Activated gamma-delta T cell (primary cell): ENCODE data around the gene VTI1A.

ENCODE experiments used
- DNase-seq: peaks from one replicate; lab custom pipeline; 2025; lab: John Stamatoyannopoulos, UW

The VTI1A gene

GRCh38 chr10:112679392-112679791 is 232.4 kb downstream of the VTI1A start:
- DNase-seq = no peak

- DNase-seq = no peak
Observed at GRCh38 chr10:112680586-112680985, 233.6 kb downstream of the VTI1A start.

- DNase-seq = no peak
Observed at GRCh38 chr10:112687647-112688046, 240.6 kb downstream of the VTI1A start.

- DNase-seq = no peak
Observed at GRCh38 chr10:112689327-112690072, 242.5 kb downstream of the VTI1A start.

- no peak for DNase-seq
Observed at GRCh38 chr10:112695539-112695938, 248.5 kb downstream of the VTI1A start.

DNA sequence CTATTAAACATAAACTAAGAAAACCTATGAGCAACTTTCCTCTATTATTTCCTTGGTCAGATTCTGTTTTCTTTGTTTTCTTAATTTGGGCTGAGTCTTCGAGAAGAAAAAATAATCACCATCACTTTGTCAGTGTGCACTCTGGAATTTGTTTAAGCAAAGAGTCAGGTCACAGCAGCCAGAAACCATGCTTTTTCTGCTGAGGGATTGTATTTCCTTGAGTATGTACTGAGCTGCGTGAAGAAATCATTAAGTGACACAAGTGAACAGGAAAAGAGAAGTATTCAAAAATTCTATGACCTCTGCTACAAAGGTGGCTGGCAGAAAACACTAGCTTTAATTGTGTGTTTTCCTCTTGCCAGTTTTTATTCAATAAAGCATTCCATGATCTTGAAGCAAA is 249.6 kb downstream of the VTI1A start:
- DNase-seq = no peak

GRCh38 chr10:112698133-112698817 is 251.3 kb downstream of the VTI1A start:
- DNase-seq = no peak

DNA sequence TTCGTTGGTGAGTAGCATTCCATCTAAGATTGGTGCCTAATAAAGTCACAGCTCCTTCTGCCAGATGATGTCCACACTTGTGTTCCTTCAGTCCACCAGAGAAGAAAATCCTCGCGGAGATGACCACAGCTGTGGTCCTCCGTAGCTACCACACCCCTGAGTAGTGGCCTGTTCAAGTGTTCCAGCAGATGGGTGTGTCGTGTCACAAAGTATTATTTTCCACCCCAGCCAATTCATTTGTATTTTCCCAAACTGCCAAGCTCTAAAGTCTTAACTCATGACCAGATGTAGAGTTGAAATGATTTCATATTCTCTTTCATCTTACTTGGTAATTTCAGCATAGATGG is 251.8 kb downstream of the VTI1A start:
- DNase-seq = no peak

DNA sequence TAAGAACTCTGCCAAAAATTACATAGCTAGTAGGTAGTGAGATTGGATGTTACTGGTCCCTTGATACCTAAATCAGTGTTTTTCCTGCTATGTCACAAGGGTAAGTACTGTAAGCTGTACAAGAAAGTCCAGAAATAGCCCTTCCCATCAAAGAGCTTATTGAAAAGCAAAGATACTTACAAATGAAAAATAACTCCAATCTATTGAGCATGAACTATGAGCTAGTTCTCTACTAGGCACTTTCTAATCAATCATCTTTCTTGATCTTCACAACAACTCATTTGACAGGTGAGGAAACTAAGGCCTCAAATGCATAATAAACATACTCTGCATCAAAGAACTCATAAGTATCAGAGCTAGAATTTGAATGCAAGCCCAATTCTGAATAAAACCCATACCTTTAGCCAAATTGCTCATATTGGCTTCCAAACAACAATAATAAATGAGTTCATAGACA is 253.2 kb downstream of the VTI1A start:
- no peak for DNase-seq

DNA sequence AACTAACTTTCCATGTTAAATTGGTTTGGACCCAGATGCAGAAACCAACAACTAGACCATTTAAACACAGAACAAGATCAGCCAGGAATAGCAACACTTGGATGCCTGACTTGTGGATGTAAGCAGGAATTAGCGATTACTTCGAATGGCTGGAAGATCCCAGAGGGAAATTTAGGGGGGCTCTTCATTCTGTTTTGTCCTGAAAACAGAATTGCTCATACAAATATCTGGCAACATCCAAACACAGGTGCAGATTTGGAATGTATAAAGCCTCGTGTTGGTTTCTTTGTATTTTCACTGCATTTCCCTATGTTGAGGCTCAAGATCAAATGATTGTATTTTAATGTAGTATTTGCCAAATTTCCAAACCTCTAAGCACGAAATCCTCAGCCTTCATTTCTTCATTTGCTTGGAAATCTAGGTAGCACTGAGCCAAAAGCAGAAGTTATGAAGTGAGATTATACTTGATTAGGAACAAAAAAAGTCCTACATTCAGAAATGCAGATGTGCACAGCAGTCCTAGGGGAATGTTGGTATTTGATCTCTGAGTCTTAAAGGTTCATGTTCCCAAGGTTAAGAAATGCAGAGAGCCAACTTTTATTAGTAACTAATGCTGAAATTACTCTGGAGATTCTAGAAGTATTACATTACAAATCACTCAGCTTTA is 254.3 kb downstream of the VTI1A start:
- no peak for DNase-seq

DNA sequence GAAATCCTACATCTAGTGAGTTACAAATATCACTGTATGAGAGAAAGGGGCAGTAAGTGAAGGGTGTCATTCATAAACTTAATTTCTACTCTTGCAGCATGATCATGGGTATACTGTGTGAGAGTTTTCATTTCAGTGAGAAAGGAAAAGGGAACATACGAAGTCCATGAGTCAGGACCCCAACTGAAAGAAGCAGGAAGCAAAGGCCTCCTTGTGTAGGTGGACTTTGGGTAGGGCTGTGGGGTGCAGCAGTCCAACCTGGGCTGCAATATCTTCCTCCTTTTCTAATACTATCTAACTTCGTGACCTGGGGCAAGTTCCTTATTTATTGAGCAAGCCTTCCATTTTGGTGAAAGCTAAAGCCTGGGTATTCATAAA is 254.9 kb downstream of the VTI1A start:
- no peak for DNase-seq

DNA sequence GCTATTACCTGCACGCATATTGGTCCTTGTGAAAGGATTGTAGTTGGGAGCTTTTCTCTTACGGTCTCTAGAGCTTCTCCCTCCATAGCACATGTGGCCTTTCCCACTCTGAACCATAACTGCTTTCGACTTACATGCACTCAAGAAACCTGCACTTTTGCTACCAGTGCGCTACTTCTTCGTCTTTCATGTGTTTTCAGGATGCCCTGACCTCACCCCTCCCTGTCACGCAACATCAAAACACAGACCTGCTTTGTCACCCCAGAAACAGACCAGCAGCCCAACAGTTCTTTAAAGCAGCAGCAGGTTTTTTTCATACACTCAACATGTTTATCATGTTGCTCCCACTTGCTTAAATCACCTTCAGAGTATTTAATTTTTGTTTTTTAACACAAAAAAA is 259.6 kb downstream of the VTI1A start:
- DNase-seq = no peak

DNA sequence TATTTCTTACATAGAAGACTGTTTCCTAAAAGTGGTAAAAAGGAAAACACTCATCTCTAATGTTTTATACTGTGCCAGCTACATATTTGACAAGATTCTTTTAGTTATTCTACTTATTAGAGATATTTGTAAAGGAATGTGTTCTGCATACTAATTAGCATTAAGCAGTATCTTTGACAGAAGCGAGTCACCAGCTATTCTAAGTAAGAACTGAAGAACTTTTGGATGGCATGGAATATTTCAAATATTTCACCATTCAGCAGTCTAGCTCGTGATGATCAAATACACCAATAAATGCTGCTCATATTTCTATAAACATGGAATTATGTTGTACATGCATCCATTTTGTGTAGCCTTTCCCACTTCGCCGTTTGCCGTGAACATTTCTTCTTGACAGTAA is 261.4 kb downstream of the VTI1A start:
- DNase-seq = no peak

DNA sequence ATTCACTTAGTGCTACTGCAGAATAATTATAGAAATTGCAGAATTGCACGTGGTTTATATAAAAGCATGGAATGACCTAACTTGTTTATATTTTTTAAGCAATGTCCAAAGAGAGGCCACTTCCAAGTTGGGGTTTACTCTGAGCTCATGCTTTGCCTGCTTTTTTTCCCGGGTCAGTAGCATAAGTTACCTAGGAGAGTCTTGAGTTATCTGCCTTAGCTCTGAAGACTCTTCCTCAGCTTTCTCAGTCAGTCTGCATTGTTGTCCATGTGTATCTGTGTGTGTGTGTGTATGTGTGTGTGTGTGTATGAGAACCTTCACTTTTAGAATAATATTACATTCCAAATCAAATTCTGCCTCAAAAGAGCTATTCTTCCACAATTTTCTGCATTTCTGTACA is 263.5 kb downstream of the VTI1A start:
- DNase-seq = no peak

GRCh38 chr10:112711366-112711765 is 264.4 kb downstream of the VTI1A start:
- DNase-seq = no peak

- no peak for DNase-seq
Observed at GRCh38 chr10:112712536-112712935, 265.5 kb downstream of the VTI1A start.

DNA sequence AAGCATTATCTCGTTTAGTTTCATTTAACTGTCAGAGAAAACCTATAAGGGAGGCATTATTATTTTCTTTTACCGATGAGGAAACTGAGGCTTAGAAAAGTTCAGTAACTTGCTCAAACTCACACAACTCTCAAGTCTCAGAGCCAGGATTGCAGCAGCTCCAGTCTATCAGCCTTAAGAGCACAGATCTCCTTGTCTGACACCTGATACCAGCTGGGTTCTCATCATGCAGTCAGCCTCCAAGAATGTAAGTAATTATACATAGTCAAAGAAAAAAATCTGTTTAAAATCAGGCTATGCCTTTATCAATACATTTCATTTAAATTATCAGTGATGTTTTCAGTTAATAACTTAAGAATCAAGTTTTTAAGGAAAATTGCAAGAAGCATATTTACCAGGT is 266.4 kb downstream of the VTI1A start:
- no peak for DNase-seq

- no peak for DNase-seq
Observed at GRCh38 chr10:112715581-112715980, 268.6 kb downstream of the VTI1A start.

DNA sequence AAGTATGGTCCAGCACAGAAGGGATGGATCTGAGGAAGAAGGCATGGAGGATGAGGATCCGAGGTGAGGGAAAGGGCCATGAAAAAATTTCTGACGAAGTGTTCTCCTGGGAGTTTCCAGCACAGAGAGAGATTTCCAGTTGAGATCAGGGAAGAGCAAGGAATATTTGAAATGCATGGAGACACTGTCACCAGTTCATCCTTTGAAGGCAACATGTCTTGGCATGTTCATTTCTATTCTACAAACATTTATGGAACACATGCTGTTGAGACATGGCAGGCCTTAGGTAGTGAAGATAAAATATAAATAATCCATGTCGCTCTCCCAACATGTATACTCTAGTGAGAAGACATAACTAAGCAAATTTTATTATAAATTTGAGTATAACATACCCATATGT is 269.1 kb downstream of the VTI1A start:
- DNase-seq = no peak

DNA sequence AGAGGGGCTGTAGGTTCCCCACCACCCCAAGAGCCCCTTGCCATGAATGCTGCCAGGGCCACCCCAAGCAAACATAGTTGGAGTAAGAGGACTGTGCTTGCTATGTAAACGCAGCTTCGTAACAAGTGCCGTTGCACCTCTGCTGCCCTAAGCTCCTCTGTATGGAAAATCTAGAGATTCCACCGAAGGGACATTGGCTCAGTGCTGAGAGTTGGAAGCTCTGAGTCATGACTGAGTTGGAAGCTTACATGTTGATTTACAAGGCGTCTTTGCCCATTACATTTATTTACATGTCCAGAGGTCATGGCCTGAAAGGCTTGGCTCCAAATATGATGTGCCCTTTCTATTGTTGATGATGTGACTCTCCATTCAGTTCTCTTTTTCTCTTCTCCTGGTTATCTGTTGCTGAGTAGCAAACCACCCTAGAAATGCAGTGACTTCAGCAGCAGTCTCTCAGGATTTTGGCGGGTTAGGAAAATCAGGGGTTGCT is 270.0 kb downstream of the VTI1A start:
- DNase-seq = no peak

DNA sequence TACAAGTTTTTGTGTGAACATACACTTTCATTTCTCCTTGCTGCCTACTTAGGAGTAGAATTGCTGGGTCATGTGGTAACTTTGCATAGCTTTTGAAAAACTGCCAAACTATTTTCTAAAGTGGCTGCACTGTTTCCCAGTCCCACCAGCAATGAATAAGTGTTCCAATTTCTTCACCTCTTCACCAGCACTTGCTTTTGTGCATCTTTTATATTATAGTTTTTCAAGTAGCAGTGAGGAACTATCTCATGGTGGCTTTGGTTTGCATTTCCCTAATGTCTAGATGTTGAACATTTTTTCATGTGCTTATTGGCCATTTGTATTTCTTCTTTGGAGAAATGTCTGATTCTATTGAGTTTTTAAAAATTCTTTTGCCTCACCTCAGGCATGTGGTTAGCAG is 273.2 kb downstream of the VTI1A start:
- DNase-seq = no peak

GRCh38 chr10:112721080-112721698 is 274.2 kb downstream of the VTI1A start:
- DNase-seq = no peak

DNA sequence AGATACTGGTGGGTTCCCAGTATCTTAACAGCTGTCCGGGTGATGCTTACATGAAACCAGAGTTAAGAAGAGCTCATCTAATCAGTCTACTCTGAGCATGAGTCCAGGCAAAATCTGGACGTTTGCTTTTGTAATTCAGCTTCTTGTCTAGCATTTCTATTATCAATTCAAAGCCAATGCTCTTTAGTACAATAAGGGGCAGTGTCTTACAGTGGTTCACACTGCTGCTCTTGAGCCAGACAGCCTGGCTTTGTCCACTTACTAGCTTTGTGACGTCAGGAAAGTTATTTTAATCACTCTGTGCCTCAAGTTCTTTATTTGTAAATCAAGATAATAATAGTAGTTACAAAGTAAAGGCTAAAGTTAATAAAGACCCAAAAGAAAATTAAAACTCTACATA is 275.7 kb downstream of the VTI1A start:
- DNase-seq = no peak
